ENCODE measurements around the gene CD96.

The CD96 gene

GRCh38 chr3:111613294-111613693 is 71.3 kb downstream of the CD96 start:
- Histone ChIP-seq H3K27me3 (ENCODE audit: insufficient read depth, poor library complexity, severe bottlenecking) (no peaks in the 10 kb centered on the region), H3K4me3 (replicated peaks; ENCODE audit: insufficient read depth, low read length) (no peak overlapping the region), H3K27ac (replicated peaks) (no peak overlapping the region)
- TF ChIP-seq REST (IDR thresholded peaks at IDR 0.05; ENCODE audit: insufficient replicate concordance, low read depth) (no peak), POLR2AphosphoS5 (IDR thresholded peaks at IDR 0.05; ENCODE audit: low read depth) (no peak), CTCF (IDR thresholded peaks at IDR 0.05; ENCODE audit: insufficient read depth, low read length) (no peak)
- no peak for DNase-seq (ENCODE audit: low read depth in 1 of 2, low spot score in 1 of 2)

- peak; percentile 41; the same call in 1 of the 2 replicates for TF ChIP-seq SPI1 (IDR thresholded peaks at IDR 0.05; ENCODE audit: borderline replicate concordance, low read depth)
- no peak for TF ChIP-seq POLR2AphosphoS5 (IDR thresholded peaks at IDR 0.05; ENCODE audit: low read depth)
- no peak for TF ChIP-seq GABPA (IDR thresholded peaks at IDR 0.05; ENCODE audit: low read depth)
- no peak overlapping the region for H3K4me3 ChIP-seq (replicated peaks; ENCODE audit: insufficient read depth, low read length)
- DNase-seq (ENCODE audit: low read depth in 1 of 2, low spot score in 1 of 2), result no peak
- no peaks in the 10 kb centered on the region for H3K27me3 ChIP-seq (ENCODE audit: insufficient read depth, poor library complexity, severe bottlenecking)
- H3K27ac ChIP-seq (replicated peaks), result no peak overlapping the region
Observed at GRCh38 chr3:111615880-111616279, 73.9 kb downstream of the CD96 start.

GRCh38 chr3:111616417-111617105 is 74.6 kb downstream of the CD96 start:
- no peak for DNase-seq (ENCODE audit: low read depth in 1 of 2, low spot score in 1 of 2)
- no peak for TF ChIP-seq POLR2AphosphoS5 (IDR thresholded peaks at IDR 0.05; ENCODE audit: low read depth)
- TF ChIP-seq REST (IDR thresholded peaks at IDR 0.05; ENCODE audit: insufficient replicate concordance, low read depth), result no peak
- no peak for TF ChIP-seq GABPA (IDR thresholded peaks at IDR 0.05; ENCODE audit: low read depth)
- TF ChIP-seq CTCF (IDR thresholded peaks at IDR 0.05; ENCODE audit: insufficient read depth, low read length), result no peak
- no peak for TF ChIP-seq SPI1 (IDR thresholded peaks at IDR 0.05; ENCODE audit: borderline replicate concordance, low read depth)
- Histone ChIP-seq H3K27me3 (ENCODE audit: insufficient read depth, poor library complexity, severe bottlenecking) (no peaks in the 10 kb centered on the region), H3K27ac (replicated peaks) (no peak overlapping the region), H3K4me3 (replicated peaks; ENCODE audit: insufficient read depth, low read length) (no peak overlapping the region)

GRCh38 chr3:111617406-111617805 is 75.4 kb downstream of the CD96 start:
- no peaks in the 10 kb centered on the region for H3K27me3 ChIP-seq (ENCODE audit: insufficient read depth, poor library complexity, severe bottlenecking)
- TF ChIP-seq SPI1 (IDR thresholded peaks at IDR 0.05; ENCODE audit: borderline replicate concordance, low read depth), result no peak
- no peak for TF ChIP-seq CTCF (IDR thresholded peaks at IDR 0.05; ENCODE audit: insufficient read depth, low read length)
- TF ChIP-seq GABPA (IDR thresholded peaks at IDR 0.05; ENCODE audit: low read depth), result no peak
- no peak for TF ChIP-seq POLR2AphosphoS5 (IDR thresholded peaks at IDR 0.05; ENCODE audit: low read depth)
- no peak for TF ChIP-seq REST (IDR thresholded peaks at IDR 0.05; ENCODE audit: insufficient replicate concordance, low read depth)
- DNase-seq (ENCODE audit: low read depth in 1 of 2, low spot score in 1 of 2), result no peak

More at GRCh38 chr3:111617406-111617805, 75.4 kb downstream of the CD96 start:
- no peak overlapping the region for H3K27ac ChIP-seq (replicated peaks)
- H3K4me3 ChIP-seq (replicated peaks; ENCODE audit: insufficient read depth, low read length), result no peak overlapping the region

All from HL-60 (cell line).